Measurements from ENCODE around the gene SAMD5.

SAMD5 gene

DNA sequence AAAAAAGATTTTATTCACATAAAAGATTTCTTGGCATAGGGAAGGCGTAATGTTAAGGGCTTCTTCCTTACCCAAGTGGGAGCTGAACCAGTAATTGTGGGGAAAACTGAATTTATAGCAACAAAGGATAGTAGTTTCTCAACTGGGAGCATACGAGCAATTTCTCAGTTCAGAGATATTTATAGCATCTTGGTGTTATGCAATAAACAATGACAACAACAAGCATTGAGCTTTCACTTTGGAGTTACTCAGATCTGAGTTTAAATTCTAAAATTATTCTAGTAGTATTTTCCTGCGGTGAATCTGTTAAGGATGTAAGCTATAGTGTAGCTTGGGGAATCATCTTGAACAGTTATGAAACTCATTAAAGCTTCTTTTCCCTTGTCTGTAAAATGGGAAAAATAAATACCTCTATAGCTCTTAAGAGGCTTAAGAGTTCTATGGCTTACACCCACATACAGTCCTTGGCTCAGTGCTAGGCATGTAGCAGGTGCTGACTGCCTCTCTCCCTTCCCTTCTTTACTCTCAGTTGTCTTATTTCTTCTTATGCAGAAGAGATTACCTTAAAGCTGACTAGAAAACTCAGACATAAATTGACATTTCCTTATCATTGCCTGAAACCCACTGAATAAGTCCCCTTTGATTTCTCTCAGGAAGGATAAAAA lies 58.8 kb downstream of the SAMD5 start:
- DNase-seq = no peak

DNA sequence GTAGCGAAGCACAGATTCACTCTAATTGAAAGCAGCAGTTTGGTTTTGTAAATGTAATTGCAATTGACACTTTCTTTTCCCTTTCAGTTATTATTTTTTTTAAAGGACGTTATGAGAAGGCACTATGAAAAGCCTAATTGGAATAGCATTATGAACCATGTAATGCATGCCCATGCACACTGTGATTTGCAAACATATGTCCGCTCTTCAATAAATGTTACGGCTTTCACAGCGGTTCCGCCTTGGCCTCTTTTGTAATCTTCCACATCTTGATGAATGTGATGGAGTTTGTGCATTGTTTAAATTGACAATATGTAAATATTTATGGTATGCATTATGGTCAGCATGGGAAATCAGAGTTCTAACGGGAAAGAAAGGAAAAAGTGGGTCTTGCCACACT lies 61.3 kb downstream of the SAMD5 start:
- no peak for DNase-seq

DNA sequence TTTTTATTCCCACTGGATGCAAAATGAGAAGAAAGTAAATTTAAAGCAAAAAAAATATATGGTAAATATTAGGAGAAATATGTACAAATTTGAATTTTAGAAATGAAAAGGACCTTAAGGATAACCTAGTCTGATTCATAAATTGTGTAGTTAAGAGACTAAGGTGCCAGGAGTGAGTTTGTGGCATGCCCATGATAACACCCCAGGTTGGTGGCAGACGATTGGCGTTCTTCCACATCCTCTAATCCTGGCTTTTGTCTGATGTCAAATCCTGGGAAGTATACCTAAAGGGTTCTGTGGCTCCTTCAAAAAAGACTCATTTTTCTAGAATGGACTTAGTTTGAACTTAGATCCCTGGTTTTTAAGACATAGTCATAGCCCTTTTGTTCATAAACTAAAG lies 62.2 kb downstream of the SAMD5 start:
- DNase-seq = no peak

DNA sequence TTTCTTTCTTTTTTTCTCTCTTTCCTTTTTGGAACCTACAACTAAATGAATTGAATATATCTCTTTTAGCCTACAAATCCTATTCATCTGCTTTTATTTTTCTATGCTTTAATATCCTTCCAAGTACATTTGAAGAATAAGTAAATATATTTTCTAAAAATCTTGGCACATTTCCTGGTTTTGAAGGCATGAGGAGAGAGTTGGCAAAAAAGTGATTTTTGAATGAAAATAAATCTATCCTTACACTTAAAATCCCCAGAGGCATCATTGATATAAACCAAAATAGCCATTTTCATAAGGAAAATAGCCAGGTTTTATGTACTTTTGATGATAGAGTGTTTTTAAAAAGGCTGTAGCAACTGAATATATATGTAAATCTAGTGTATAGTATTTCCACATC lies 69.0 kb downstream of the SAMD5 start:
- no peak for DNase-seq

DNA sequence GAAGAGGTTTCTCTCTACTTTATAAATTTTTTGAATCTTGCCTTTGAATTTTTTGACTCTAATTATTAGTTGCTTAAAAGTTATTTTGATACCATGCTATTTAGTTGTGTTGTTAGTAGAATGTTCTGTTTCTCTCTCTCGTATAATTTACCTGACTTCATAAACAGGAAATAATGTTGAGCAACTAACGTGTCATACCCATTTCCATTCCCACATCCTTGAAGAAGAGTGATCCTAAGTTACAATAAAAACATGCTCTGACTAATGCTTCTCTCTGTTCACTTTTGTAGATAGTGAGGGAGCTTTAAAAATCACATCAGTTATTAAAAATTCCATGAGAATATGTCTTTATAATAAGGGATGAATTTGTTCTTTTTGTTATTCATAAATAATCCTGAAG lies 69.7 kb downstream of the SAMD5 start:
- no peak for DNase-seq

DNA sequence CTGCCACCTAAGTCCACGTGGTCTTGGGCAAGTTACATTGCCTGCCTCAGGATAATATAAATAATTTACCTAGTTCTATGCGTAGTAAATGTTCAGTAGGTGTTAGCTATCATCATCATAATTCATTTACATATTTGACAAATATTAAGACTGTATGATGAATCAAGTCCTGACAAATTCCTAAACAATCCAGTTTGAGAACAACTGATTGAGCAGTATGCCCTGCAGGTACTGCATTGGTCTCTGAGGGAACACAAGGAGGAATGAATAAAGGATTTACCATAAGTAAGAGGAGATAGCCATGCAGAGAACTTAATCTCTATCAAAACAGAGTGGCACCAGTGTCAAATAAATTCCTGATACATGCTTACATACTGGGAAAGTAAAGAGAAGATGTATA lies 70.4 kb downstream of the SAMD5 start:
- no peak for DNase-seq

DNA sequence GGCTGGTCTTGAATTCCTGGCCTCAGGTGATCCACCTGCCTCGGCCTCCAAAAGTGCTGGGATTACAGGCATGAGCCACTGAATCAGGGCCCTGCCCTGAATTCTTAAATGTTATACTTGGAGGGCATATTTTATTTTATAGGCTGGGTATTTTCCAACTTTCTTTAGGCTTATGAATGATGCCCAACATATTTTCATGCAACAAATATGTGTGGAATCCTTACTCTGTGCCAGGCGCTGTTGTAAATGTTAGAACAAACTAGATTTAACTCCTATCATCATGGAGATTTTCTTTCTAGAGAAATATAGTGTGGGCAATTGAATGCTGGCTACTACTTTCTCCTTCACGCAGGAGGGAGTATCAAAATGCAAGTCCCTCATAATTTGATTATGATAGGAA lies 71.2 kb downstream of the SAMD5 start:
- no peak for DNase-seq

DNA sequence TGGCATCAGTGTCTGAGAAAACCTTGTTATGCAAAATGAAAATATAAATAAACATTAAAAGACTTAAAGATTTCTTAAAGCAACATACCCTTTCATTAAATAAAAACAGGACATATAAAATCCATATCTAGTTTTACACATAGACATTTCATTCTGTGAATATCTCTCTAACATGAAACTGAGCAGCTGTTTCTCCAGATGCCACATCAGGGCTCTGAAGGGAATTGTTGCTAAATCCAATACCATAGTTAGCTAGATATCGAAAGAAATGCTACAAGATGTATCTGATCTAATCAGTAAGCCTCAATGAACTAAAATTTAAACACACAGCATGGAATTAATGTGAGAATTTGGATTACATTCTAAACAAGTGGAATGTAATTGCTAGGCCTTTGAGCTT lies 74.5 kb downstream of the SAMD5 start:
- DNase-seq = no peak

DNA sequence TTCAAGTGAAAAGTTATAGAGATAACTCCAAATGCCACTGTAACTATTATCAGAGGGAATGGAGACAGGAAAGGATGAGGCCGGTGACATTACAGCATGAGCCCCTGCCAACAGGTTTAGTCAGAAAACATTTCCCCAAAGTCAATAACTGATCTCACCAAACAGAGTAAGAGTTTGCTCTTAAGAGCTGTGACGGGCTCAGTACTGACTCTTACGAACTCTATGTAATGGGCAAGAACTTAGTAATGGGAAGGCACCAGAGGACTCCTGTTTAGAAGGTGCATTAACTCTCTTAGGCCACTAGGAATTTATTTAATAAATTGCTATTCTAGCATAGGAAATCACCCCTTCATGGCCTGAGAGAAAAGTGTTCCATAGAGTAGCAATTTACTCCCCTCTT lies 76.8 kb downstream of the SAMD5 start:
- no peak for DNase-seq

DNA sequence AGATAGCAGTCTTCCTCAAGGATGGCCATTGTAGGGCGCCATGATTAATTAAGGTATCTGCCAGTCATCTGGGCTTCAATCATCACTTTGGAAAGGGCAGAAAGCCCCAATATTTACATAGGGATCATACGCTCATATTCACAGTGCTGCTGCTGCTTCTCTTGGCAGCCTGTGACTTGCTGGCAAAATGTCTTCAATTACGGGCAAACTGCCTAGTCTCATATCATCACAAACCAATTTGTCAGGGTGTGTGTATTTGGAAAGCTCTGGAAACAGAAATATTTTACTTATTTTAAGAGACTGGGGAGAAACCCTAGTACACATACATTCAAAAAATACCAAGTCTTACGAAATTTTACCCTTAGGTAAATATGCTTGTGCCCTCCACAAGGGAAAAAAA lies 77.6 kb downstream of the SAMD5 start:
- peak; percentile 32 for DNase-seq

DNA sequence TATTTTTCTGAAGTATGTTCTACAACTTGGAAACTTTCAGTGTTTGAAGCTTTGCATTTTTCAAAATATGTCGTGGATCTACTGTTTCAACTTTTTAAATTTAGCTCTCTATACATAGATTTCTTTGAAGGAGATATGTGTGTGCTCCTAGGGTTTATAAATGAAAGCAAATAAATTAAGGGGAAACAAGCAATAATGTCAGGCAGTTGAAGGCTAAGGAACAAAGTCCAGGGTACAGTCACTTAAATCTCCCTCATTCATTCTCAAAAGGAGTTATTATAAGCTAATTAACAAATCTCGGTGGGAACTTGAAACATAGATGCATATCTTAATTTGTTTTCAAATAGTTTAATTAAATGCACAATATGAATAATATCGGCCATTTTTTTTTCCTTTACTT lies 79.4 kb downstream of the SAMD5 start:
- no peak for DNase-seq

DNA sequence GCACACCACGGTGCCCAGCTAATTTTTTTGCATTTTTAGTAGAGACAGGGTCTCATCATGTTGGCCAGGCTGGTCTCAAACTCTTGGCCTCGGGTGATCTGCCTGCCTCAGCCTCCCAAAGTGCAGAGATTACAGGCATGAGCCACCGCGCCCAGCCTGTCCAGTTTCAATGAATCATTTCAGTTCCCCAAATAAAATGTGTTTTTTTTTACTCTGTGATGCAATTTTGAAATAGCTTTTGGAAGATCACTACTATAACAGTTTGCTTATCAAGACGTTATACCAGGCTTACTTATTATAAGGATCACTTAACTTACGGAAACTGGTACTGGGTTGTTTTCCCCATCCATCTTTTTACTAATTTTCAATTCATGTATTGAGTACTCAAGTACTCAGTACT lies 80.0 kb downstream of the SAMD5 start:
- no peak for DNase-seq

DNA sequence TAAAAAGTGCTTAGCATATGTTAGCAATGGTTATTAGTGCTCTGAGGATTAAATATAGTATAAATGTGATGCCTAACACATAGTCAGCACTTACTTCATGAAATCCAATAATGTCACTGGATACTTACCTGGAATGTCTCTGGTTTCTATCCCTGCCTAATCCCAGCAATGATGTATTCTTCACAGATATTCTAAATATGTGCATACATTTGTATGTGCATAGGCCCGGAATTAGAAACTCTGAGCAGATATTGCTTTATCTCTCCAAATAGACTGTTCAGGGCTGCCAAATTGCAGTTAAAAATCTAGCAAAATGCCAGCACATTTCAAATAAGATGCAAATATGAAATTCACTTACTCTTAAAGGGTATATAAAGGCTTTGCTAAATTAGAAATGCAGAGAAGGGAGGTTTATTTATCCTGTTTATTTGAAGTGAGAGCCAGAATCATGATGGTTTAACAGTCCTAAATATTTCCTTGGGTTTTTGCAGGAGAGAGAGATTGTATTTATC lies 81.3 kb downstream of the SAMD5 start:
- DNase-seq = no peak

DNA sequence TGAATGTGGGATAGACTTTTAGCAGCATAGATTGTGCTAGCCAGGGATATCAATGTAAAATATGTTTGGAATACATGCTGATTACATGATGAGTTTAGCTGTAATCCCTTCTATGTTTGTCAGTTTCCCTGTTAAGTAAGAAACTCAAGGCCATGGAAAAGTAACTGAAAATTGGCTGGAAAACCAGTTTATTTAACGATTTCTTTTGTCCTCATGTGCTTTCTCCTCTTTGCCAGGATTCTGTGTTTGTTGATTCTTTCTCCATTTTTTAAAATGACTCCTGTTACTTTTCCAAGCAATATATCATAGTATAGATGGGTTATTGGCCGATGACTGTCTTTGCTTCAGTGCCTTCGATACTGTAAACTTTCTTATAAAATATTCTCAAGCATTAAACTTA lies 87.5 kb downstream of the SAMD5 start:
- no peak for DNase-seq

DNA sequence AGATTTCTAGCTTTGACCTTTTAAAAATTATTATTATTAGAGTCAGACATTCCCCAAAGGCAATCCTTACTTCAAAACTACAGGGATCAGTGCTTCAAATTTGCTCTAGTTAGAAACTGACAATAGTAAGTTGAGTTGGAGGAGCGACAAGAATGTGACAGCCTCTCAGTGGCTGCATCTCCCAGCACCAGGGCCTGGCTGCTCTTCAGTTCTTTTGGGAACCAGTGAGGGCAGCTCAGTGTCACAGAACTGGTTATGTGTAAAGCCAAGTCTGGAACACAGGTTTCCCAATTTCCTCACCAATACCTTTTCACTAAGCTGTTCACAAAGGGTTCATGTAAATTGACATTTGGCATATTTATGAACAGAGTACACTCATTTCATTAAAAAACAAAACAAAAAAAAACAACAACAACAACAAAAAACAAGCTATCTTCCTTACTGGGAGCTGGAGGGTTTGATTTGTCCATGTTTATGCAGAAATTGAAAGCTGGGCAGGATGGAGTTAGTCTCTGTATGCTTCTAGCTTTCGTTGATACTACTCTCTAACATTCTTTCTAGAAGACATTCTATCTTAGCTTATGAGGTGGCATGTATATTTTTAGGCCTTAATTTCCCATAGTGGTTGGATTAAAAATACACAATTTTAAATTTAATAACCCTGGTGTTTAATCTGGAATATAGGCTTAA lies 95.0 kb downstream of the SAMD5 start:
- DNase-seq = no peak

DNA sequence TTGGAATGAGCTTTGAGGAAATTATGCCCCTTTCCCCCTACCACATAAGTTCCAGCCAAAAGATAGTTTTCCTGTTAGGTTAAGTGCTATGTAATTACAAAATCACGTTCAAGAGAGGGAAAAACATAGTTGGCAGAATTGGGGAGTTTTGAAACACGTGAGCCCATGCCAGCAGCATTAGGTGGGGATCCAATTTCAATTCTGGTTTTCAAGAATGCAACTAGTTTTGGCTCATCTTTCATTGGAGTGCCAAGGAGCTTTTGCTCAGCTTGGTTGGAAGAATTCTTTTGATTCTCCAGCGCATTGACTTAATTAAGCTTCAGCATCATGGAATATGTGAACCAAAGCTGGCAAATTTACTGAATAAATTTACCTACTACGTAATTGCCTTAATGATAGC lies 95.9 kb downstream of the SAMD5 start:
- DNase-seq = no peak

DNA sequence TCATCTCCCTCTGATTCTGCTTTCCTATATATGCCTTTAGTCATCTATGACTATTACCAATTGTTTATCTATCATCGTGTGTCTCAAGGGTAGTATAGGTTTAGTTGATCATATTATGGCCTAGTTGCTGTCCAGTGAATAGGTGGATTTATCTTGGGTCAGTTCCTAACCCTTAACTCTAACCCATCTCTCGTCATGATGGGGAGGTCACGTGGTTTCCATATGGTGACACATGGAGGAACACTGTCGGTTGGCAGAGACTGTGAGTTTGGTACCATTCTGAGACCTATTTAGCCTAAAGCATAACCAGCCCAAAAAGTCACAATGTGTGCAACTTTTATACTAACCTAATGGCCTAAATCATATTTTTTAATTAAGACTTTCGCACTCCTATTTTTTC lies 103.5 kb downstream of the SAMD5 start:
- DNase-seq = no peak

DNA sequence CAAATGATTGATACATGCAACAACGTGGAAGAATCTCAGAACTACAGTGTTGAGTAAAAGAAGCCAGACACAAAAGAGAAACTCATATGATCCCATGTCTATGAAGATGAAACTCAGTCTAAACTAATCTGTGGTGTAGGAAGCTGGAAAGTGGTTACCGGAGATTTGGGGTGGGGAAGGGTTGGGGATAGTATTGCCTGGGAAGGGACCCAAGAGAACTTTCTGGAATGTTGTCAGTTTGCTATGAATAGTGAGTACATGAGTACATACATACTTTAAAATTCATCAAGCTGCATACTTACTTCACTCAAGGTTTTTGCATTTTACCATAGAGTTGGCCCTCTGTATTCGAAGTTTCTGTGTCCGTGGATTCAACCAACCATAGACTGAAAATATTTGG lies 106.0 kb downstream of the SAMD5 start:
- peak; percentile 67 for DNase-seq

DNA sequence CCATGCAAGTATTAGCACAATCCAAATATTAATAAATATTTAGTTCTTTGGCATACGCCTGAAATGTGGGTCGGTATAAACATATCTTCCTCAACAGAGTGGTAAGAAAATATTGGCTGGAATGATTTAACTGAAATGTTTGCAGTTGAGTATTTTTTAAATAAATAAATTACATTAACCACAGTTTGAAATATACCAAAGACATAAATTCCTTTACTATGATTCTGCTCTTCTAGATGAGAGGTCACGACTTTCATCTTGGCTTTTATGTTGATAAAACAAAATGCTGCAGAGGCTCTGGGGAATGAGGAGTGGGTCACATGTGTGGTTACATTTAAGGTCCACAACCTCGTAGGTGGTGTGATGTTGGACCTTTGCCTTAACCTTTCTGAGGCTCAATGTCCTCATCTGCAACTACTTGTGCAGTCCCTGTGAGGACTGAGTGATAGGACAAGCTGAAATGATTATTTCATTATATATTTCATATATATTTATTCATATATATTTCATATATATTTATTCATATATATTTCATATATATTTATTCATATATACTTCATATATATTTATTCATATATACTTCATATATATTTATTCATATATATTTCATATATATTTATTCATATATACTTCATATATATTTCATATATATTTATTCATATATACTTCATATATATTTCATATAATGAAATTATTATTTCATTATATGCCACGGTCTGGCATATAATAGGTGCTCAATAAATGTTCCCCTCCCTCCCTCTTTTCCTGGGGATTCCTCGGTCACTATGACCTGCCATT lies 107.4 kb downstream of the SAMD5 start:
- DNase-seq = peak; percentile 36

DNA sequence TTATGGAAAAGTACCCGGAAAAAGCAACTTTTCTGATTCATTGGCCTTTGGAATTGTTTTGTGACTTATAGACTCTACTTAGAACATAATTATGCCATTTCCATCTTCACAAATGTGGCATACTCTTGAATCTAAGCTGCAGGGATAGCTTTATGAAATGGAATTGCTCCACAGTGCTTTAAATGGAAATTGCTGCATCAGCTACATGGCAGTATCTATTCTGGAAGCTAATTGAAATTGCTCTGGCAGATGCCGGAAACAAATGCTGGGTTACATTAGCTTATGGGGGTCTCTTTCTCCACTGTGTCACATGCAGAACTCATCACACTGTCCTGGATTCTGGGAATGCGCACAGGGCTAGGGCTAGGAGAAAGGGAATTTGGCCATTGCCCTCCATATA lies 108.9 kb downstream of the SAMD5 start:
- DNase-seq = no peak

DNA sequence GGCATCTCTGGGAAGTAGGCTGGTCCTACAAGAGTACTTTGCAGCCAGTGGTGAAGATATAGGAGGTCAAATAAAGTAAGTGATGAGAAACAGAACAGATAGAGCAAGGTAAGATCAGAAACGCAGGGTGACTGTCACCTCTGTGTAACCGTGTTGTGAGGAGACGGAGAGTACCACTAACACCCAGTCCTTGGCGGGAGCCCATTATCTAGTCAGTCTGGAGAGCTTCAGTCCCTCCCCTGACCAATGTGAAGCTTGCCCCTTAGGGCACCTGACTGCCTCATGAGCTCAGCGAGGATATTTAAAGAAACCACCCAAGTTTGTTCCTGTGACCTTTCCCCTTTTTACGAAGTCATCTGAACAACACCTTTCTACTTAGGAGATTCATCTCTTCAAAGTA lies 110.0 kb downstream of the SAMD5 start:
- DNase-seq = no peak

DNA sequence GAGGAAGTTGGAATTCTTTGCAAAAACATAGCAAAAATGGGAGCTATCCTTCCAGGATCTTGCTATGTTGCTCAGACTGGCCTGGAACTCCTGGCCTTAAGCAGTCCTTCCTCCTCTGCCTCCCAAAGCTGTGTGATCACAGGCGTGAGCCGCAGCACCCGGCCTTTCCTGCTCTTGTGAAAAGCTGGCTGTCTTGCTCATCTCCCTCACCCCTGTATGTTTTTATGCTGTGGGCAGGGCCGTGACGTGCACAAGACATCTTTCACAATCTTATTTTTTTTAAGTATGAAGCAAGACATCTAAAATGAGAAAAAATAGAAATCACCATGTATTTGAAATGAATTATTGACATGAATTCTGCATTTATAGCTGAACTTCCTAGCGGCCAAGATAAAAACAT lies 110.4 kb downstream of the SAMD5 start:
- DNase-seq = no peak
